OCI-LY1 (cell line): ENCODE data around the gene TTYH1.

Source experiments
- EZH2 ChIP-seq: fragments of 200-600 bp; sonication (generic), shearing (Covaris generic); IDR thresholded peaks from 2 replicates; pipeline ENCODE4 v1.8.0; 2017; ENCODE audit warnings: borderline replicate concordance, mixed run types, mild to moderate bottlenecking, antibody characterized with exemption, low read length, moderate library complexity, mixed read lengths
- TF ChIP-seq, protein P1 (sequence below): fragments of 200-600 bp; sonication (generic), shearing (Covaris generic); IDR thresholded peaks from 2 replicates; pipeline ENCODE4 v1.5.1; 2017; ENCODE audit warnings: mild to moderate bottlenecking, antibody characterized with exemption, low read length, moderate library complexity, mixed read lengths

DNA sequence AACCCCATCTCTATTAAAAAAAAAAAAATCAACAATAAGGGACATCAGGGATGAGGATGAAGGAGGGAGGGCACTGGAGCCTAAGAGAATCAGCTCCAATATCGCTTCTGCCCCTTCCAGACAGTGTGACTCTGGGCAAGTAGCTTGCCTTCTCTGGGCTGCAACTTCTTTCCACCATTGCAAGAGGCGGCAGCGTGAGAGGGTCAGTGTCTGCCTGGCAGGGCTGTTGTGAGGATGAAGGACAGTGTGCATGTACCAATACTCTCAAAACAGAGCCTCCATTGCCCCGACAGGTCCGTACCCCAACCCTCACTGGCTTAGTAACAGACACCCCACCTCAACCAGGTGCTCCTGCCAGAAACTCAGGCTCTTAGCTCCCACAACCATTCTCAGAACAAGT lies 18.4 kb downstream of the TTYH1 start:
- TF ChIP-seq, protein P1, sequence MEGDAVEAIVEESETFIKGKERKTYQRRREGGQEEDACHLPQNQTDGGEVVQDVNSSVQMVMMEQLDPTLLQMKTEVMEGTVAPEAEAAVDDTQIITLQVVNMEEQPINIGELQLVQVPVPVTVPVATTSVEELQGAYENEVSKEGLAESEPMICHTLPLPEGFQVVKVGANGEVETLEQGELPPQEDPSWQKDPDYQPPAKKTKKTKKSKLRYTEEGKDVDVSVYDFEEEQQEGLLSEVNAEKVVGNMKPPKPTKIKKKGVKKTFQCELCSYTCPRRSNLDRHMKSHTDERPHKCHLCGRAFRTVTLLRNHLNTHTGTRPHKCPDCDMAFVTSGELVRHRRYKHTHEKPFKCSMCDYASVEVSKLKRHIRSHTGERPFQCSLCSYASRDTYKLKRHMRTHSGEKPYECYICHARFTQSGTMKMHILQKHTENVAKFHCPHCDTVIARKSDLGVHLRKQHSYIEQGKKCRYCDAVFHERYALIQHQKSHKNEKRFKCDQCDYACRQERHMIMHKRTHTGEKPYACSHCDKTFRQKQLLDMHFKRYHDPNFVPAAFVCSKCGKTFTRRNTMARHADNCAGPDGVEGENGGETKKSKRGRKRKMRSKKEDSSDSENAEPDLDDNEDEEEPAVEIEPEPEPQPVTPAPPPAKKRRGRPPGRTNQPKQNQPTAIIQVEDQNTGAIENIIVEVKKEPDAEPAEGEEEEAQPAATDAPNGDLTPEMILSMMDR: no peak
- no peak for TF ChIP-seq EZH2
